Caco-2 (cell line): ENCODE measurements around the gene GOPC. TPM values are rescaled to one million over a fixed set of nuclear protein-coding genes. Genes with fewer than 3 reads are reported as not detected.

Experiments
- BruUV-seq: library from RNA; stranded (reverse); fragments of 400-500 nt; replicated peaks from 2 replicates; lab custom pipeline; 2021; lab: Mats Ljungman, UMichigan
- CTCF ChIA-PET: fragments of 300-600 bp; sonication (Branson Sonifier 250); formaldehyde crosslinking; loops from one replicate; lab custom pipeline; 2022; ENCODE audit warnings: antibody characterized with exemption; lab: Charles Lee
- POLR2A ChIA-PET: fragments of 300-600 bp; sonication (Branson Sonifier 250); formaldehyde crosslinking; loops from one replicate; lab custom pipeline; 2022; ENCODE audit warnings: antibody characterized with exemption; lab: Charles Lee
- DNase-seq, 2 experiments: peaks; one replicate each; pipeline versions ENCODE4 v3.0.0 to v3.0.0-alpha.2; 2020 to 2022
- H3K27me3 ChIP-seq: replicated peaks from 2 replicates; pipeline ENCODE4 v1.6.0; 2011; ENCODE audit warnings: low read length; ENCODE audit not compliant: control insufficient read depth, insufficient read depth
- H3K36me3 ChIP-seq: 2 replicates; pipeline ENCODE4 v1.5.1; 2011; ENCODE audit warnings: low read length; ENCODE audit not compliant: control insufficient read depth, insufficient read depth
- H3K4me1 ChIP-seq: fragments of 250-450 bp; sonication (Bioruptor Pico); 2 replicates; pipeline ENCODE4 v1.5.1; 2020; ENCODE audit warnings: mild to moderate bottlenecking
- H3K4me3 ChIP-seq: 2 replicates; pipeline ENCODE4 v1.5.1; 2011; ENCODE audit warnings: low read depth, mild to moderate bottlenecking, control low read depth, low read length
- H3K9me3 ChIP-seq: fragments of 250-450 bp; sonication (Bioruptor Pico); 2 replicates; pipeline ENCODE4 v1.5.1; 2020; ENCODE audit warnings: mild to moderate bottlenecking, moderate library complexity
- H3K27ac Mint-ChIP-seq: one replicate; pipeline ENCODE4 v1.8.0; 2022; ENCODE audit warnings: mixed read lengths; ENCODE audit not compliant: unreplicated experiment
- H3K27me3 Mint-ChIP-seq: one replicate; pipeline ENCODE4 v1.8.0; 2022; ENCODE audit warnings: mixed read lengths; ENCODE audit not compliant: insufficient read depth, unreplicated experiment
- H3K36me3 Mint-ChIP-seq: one replicate; pipeline ENCODE4 v1.8.0; 2022; ENCODE audit warnings: mild to moderate bottlenecking, mixed read lengths; ENCODE audit not compliant: insufficient read depth, unreplicated experiment
- H3K4me1 Mint-ChIP-seq: one replicate; pipeline ENCODE4 v1.8.0; 2022; ENCODE audit warnings: low read depth, mixed read lengths; ENCODE audit not compliant: unreplicated experiment
- H3K4me3 Mint-ChIP-seq: one replicate; pipeline ENCODE4 v1.8.0; 2022; ENCODE audit warnings: mild to moderate bottlenecking, moderate library complexity, mixed read lengths; ENCODE audit not compliant: unreplicated experiment
- H3K9me3 Mint-ChIP-seq: one replicate; pipeline ENCODE4 v1.8.0; 2022; ENCODE audit warnings: mixed read lengths; ENCODE audit not compliant: unreplicated experiment
- CTCF ChIP-seq, 2 experiments: fragments of 200-600 bp in 1 of 2; IDR thresholded peaks; 1 replicate in 1 of 2; 2 replicates in 1 of 2; pipeline versions ENCODE4 v1.5.1 to v1.8.0; 2011 to 2022; ENCODE audit warnings: antibody characterized with exemption in 1 of 2, control low read depth in 1 of 2, inconsistent platforms in 1 of 2, low read depth in 1 of 2, low read length in 1 of 2, mild to moderate bottlenecking in 1 of 2, moderate library complexity in 1 of 2; ENCODE audit not compliant: insufficient read depth in 1 of 2, severe bottlenecking in 1 of 2, unreplicated experiment in 1 of 2
- intact Hi-C: fragments of 100-400 bp; cut with micrococcal nuclease; formaldehyde crosslinking; loops from one replicate; pipeline ENCODE4 v1.10.0; 2022; ENCODE audit not compliant: unreplicated experiment
- total RNA-seq: library from RNA; stranded (reverse); gene quantifications from 2 replicates; pipeline ENCODE4 v1.2.3, GENCODE V29; 2022

GOPC gene
- total RNA-seq, 1 experiment from 2014 or later: 29.0 TPM

- Histone ChIP-seq H3K9me3 (peaks cover 3% of the 10 kb centered on the region; the same call in 1 of the 2 replicates), H3K27me3 (no peaks in the 10 kb centered on the region), H3K4me1 (peaks cover 26% of the 10 kb centered on the region), H3K36me3 (peaks cover 3% of the 10 kb centered on the region; the same call in 1 of the 2 replicates), H3K4me3 (no peak overlapping the region)
- POLR2A ChIA-PET: no interaction called here
- Mint-ChIP-seq H3K4me1 (peaks cover 8% of the 10 kb centered on the region), H3K36me3 (peaks cover 34% of the 10 kb centered on the region), H3K27ac (no peak overlapping the region), H3K27me3 (no peaks in the 10 kb centered on the region), H3K9me3 (no peaks in the 10 kb centered on the region), H3K4me3 (no peak overlapping the region)
- intact Hi-C loops: no loop called here
- CTCF ChIA-PET: no interaction called here
- BruUV-seq: no TSS peak
- TF ChIP-seq CTCF (IDR thresholded peaks at IDR 0.05; ENCODE audit: insufficient read depth in 1 of 2, low read depth in 1 of 2, low read length in 1 of 2, severe bottlenecking in 1 of 2, unreplicated experiment in 1 of 2): no peak
- DNase-seq: no peak
These were observed 7.0 kb downstream of the GOPC start for GRCh38 chr6:117595099-117595923.

- POLR2A ChIA-PET: no interaction called here
These were observed 9.1 kb downstream of the GOPC start for GRCh38 chr6:117592983-117593759.

More at GRCh38 chr6:117592983-117593759, 9.1 kb downstream of the GOPC start:
- Histone ChIP-seq H3K9me3 (peaks cover 3% of the 10 kb centered on the region; the same call in 1 of the 2 replicates), H3K4me1 (peaks cover 24% of the 10 kb centered on the region), H3K27me3 (no peaks in the 10 kb centered on the region), H3K4me3 (no peak overlapping the region), H3K36me3 (no peaks in the 10 kb centered on the region)
- peaks cover 35% of the 10 kb centered on the region for H3K36me3 Mint-ChIP-seq
- peaks cover 8% of the 10 kb centered on the region for H3K4me1 Mint-ChIP-seq
- H3K27ac Mint-ChIP-seq: no peak overlapping the region
- H3K27me3 Mint-ChIP-seq: no peaks in the 10 kb centered on the region
- intact Hi-C loops: loop anchor here (2.0 to 5.0 kb wide), 2 partner anchors 14 to 646 kb away; no protein-coding TSS in a partner anchor
- no peaks in the 10 kb centered on the region for H3K9me3 Mint-ChIP-seq
- CTCF ChIA-PET: no interaction called here
- H3K4me3 Mint-ChIP-seq: no peak overlapping the region
- DNase-seq: no peak
- no TSS peak for BruUV-seq
- no peak for TF ChIP-seq CTCF (IDR thresholded peaks at IDR 0.05; ENCODE audit: insufficient read depth in 1 of 2, low read depth in 1 of 2, low read length in 1 of 2, severe bottlenecking in 1 of 2, unreplicated experiment in 1 of 2)
